ENCODE data around the gene BCL7A.

Gene BCL7A

GRCh38 chr12:122001466-122002209, 20.0 kb upstream of the BCL7A start:
- DNase-seq: peak; percentile 93

- DNase-seq: no peak
These were observed 17.8 kb upstream of the BCL7A start for GRCh38 chr12:122003651-122004611.

GRCh38 chr12:122004633-122005071, 17.0 kb upstream of the BCL7A start:
- DNase-seq: no peak

- DNase-seq: no peak
These were observed 16.4 kb upstream of the BCL7A start for GRCh38 chr12:122005252-122005776.

GRCh38 chr12:122006186-122006926, 15.3 kb upstream of the BCL7A start:
- no peak for DNase-seq

GRCh38 chr12:122009741-122010140, 11.9 kb upstream of the BCL7A start:
- no peak for DNase-seq

GRCh38 chr12:122012184-122012583, 9.5 kb upstream of the BCL7A start:
- DNase-seq: no peak

- DNase-seq: no peak
These were observed 8.5 kb upstream of the BCL7A start for GRCh38 chr12:122013136-122013535.

GRCh38 chr12:122013791-122014590, 7.7 kb upstream of the BCL7A start:
- peak; percentile 27 for DNase-seq

GRCh38 chr12:122014781-122015180, 6.9 kb upstream of the BCL7A start:
- DNase-seq: no peak

GRCh38 chr12:122018457-122018856, 3.2 kb upstream of the BCL7A start:
- DNase-seq: no peak

- DNase-seq: no peak
These were observed 2.7 kb upstream of the BCL7A start for GRCh38 chr12:122018937-122019336.

- DNase-seq: no peak
These were observed 890 bp upstream of the BCL7A start for GRCh38 chr12:122020795-122021192.

- DNase-seq: no peak
These were observed 377 bp upstream of the BCL7A start for GRCh38 chr12:122021193-122021821.

- peak; percentile 58 for DNase-seq
These were observed 982 bp downstream of the BCL7A start for GRCh38 chr12:122022393-122023338.

GRCh38 chr12:122023339-122024131, 1.9 kb downstream of the BCL7A start:
- DNase-seq: no peak

- no peak for DNase-seq
These were observed 2.6 kb downstream of the BCL7A start for GRCh38 chr12:122024132-122024785.

GRCh38 chr12:122026706-122027333, 5.1 kb downstream of the BCL7A start:
- no peak for DNase-seq
